GM13976 (cell line): ENCODE results near the gene TREM1.

Experiments used
- DNase-seq: peaks from one replicate; pipeline ENCODE4 v3.0.0; 2012; ENCODE audit warnings: low spot score
- CTCF ChIP-seq: IDR thresholded peaks from 2 replicates; pipeline ENCODE4 v1.5.1; 2012; ENCODE audit warnings: borderline replicate concordance, mild to moderate bottlenecking; ENCODE audit not compliant: insufficient read depth; ENCODE audit errors: extremely low read depth, missing control alignments, control extremely low read depth
- in situ Hi-C: fragments of 300-500 bp; cut with MboI; formaldehyde crosslinking; loops from one replicate; pipeline ENCODE4 v1.12.0; 2022; ENCODE audit warnings: low sequenced_read_pairs, mixed read lengths, inconsistent platforms; ENCODE audit not compliant: unreplicated experiment

Gene TREM1

GRCh38 chr6:41266541-41266940 is 19.9 kb downstream of the TREM1 start:
- in situ Hi-C loops: no loop called here

DNA sequence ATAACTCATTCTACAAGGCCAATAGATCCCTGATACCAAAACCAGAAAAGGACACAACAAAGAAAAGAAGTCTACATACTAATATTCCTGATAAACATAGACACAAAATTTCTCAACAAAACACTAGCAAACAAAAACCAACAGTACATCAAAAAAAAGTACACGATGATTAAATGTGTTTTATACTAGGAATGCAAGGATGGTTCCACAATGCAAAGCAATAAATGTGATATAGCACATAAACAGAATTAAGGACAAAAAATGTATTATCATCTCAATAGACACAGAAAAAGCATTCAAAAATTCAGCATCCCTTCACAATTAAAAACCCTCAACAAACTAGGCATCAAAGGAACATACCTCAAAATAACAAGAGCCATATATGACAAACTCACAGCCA is 23.2 kb downstream of the TREM1 start:
- DNase-seq: no peak
- no peak for TF ChIP-seq CTCF
- in situ Hi-C loops: no loop called here

More at GRCh38 chr6:41266541-41266940, 19.9 kb downstream of the TREM1 start:
- no peak for DNase-seq
- TF ChIP-seq CTCF: no peak

DNA sequence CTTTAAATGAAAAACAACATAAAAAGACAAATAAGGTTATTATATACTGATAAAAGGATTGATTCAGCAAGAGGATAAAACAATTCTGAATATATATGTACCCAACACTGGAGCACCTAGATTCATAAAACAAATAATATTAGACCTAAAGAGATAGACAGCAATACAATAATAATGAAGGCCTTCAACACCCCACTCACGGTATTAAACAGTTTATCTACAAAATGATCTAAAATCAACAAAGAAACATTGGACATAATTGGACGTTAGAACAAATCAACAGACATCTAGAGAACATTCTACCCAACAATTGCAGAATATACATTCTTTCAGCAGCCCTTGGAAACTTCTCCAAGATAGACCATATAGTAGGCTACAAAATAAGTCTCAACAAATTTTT is 24.1 kb downstream of the TREM1 start:
- no peak for TF ChIP-seq CTCF
- no peak for DNase-seq
- in situ Hi-C loops: no loop called here

GRCh38 chr6:41258196-41258493 is 28.3 kb downstream of the TREM1 start:
- DNase-seq: no peak
- TF ChIP-seq CTCF: no peak
- in situ Hi-C loops: no loop called here

DNA sequence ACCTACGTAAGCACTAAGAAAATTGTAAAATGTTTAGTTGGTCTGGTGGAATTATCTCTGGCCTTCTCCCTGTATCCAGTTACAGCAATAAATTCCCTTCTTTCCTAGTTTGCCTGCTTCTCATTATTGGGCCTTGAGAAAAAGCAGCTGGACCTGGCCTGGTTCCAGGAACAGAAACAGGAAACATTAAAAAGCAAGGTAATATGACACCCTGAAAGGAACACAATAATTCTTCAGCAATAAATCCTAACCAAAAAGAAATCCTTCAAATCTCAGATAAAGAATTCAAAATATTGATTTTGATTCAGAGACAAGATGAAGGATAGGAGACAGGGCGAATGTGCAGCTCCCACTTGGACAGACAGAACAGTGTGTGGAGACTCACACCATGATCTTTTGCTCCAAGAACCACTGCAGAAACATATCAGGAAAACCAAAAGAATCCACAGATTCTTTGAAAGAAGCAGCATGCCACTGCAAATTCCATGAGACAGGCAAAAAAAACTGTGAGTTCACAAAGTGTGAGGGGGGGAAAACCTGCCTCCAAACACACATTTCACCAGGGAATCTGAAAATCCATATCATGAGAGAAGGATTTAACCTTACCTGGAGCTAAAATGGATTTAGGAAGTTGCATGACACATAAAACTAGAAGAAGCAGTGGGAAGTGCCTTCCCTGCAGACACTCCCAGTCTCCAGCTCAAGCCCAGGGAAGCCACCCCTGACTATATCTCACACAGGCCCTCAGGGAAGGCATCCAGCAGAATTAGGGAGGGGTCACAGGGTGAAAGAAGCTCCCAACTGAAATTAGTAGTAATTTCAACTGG is 28.9 kb downstream of the TREM1 start:
- in situ Hi-C loops: no loop called here
- no peak for DNase-seq
- no peak for TF ChIP-seq CTCF

DNA sequence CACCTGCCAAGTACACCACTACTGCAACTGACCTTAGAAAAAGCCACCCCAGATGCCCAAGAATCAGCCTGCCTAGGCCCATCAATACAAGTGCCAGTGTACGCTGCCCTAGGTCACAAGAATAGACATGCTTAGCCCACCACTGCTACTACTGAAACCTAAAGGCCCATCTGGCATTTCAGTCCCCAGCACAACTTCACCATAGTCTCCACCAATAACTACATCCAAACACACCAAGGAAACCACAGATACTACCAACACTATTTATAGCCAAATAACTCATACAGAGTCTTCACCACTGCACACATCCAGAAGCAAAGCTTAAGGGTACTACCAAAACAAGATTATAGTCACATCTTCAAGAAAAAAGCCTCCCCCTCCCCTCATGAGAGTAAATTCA is 30.1 kb downstream of the TREM1 start:
- no peak for DNase-seq
- TF ChIP-seq CTCF: no peak
- in situ Hi-C loops: no loop called here
